Suprapubic skin (tissue), 4 donors: ENCODE results near the gene ZNF575.

ENCODE experiments used
- EP300 ChIP-seq: sonication (generic); formaldehyde crosslinking; IDR thresholded peaks from one replicate; pipeline ENCODE4 v1.6.1; 2017; ENCODE audit warnings: antibody characterized with exemption
- POLR2A ChIP-seq, 2 donors: fragments of 450-650 bp; IDR thresholded peaks; one replicate each; pipeline ENCODE4 v1.6.1; 2017; ENCODE audit warnings: antibody characterized with exemption in 2 of 2, mild to moderate bottlenecking in 2 of 2, moderate library complexity in 2 of 2
- POLR2AphosphoS5 ChIP-seq, 3 donors: sonication (generic); formaldehyde crosslinking; IDR thresholded peaks; one replicate each; pipeline ENCODE4 v1.6.1; 2017; ENCODE audit warnings: antibody characterized with exemption in 3 of 3
- TF ChIP-seq, protein P1 (sequence below), 2 donors: fragments of 200-600 bp in 1 of 2; fragments of 450-650 bp in 1 of 2; sonication (generic) in 1 of 2; IDR thresholded peaks; one replicate each; pipeline ENCODE4 v1.5.1; 2016 to 2019; ENCODE audit warnings: antibody characterized with exemption in 2 of 2, mild to moderate bottlenecking in 1 of 2, moderate library complexity in 1 of 2

- TF ChIP-seq, protein P1, sequence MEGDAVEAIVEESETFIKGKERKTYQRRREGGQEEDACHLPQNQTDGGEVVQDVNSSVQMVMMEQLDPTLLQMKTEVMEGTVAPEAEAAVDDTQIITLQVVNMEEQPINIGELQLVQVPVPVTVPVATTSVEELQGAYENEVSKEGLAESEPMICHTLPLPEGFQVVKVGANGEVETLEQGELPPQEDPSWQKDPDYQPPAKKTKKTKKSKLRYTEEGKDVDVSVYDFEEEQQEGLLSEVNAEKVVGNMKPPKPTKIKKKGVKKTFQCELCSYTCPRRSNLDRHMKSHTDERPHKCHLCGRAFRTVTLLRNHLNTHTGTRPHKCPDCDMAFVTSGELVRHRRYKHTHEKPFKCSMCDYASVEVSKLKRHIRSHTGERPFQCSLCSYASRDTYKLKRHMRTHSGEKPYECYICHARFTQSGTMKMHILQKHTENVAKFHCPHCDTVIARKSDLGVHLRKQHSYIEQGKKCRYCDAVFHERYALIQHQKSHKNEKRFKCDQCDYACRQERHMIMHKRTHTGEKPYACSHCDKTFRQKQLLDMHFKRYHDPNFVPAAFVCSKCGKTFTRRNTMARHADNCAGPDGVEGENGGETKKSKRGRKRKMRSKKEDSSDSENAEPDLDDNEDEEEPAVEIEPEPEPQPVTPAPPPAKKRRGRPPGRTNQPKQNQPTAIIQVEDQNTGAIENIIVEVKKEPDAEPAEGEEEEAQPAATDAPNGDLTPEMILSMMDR (IDR thresholded peaks at IDR 0.05) = no peak
- TF ChIP-seq POLR2A (IDR thresholded peaks at IDR 0.05) = no peak
- TF ChIP-seq POLR2AphosphoS5 (IDR thresholded peaks at IDR 0.05) = no peak
- TF ChIP-seq EP300 = no peak
Measured at GRCh38 chr19:43569657-43570056, 36.7 kb downstream of the ZNF575 start.
